HG03108 (cell line): Measurements from ENCODE around the gene SCAPER.

Experiments
- ATAC-seq: cut with Tn5 transposase; IDR thresholded peaks from one replicate; pipeline ENCODE4 v1.9.1; 2021; ENCODE audit warnings: moderate library complexity; ENCODE audit not compliant: unreplicated experiment

SCAPER gene

GRCh38 chr15:76376029-76376428 is 529.1 kb downstream of the SCAPER start:
- ATAC-seq, result no peak

- ATAC-seq, result no peak
Measured at GRCh38 chr15:76368122-76368621, 537.0 kb downstream of the SCAPER start.

- ATAC-seq, result no peak
Measured at GRCh38 chr15:76366714-76367113, 538.4 kb downstream of the SCAPER start.

GRCh38 chr15:76363251-76363650 is 541.9 kb downstream of the SCAPER start:
- ATAC-seq, result no peak

GRCh38 chr15:76360416-76360815 is 544.7 kb downstream of the SCAPER start:
- no peak for ATAC-seq

GRCh38 chr15:76359152-76359551 is 546.0 kb downstream of the SCAPER start:
- no peak for ATAC-seq

- ATAC-seq, result no peak
Measured at GRCh38 chr15:76358453-76358852, 546.7 kb downstream of the SCAPER start.

- no peak for ATAC-seq
Measured at GRCh38 chr15:76354823-76355440, 550.2 kb downstream of the SCAPER start.

GRCh38 chr15:76353903-76354302 is 551.2 kb downstream of the SCAPER start:
- no peak for ATAC-seq

GRCh38 chr15:76353023-76353577 is 552.0 kb downstream of the SCAPER start:
- no peak for ATAC-seq

- no peak for ATAC-seq
Measured at GRCh38 chr15:76349301-76350070, 555.7 kb downstream of the SCAPER start.

GRCh38 chr15:76347482-76348055 is 557.6 kb downstream of the SCAPER start:
- ATAC-seq, result no peak

- no peak for ATAC-seq
Measured at GRCh38 chr15:76346669-76347481, 558.3 kb downstream of the SCAPER start.

GRCh38 chr15:76345880-76346668 is 559.1 kb downstream of the SCAPER start:
- ATAC-seq, result no peak

GRCh38 chr15:76345583-76345879 is 559.6 kb downstream of the SCAPER start:
- no peak for ATAC-seq

- ATAC-seq, result no peak
Measured at GRCh38 chr15:76344893-76345582, 560.1 kb downstream of the SCAPER start.

GRCh38 chr15:76343313-76343996 is 561.7 kb downstream of the SCAPER start:
- ATAC-seq, result no peak

- no peak for ATAC-seq
Measured at GRCh38 chr15:76342382-76343201, 562.5 kb downstream of the SCAPER start.
